Stimulated activated CD8-positive, alpha-beta memory T cell treated with anti-CD3 and anti-CD28 coated beads, Interleukin-7, amount 100 ng/mL, for 1 hour (primary cell): ENCODE measurements around the gene CASP7.
"Not testable (repeated sequence)": the region's sequence is repeated elsewhere in the genome, so short reads cannot be mapped to it uniquely, and the experiment has no call there.

Experiments used
- DNase-seq, 2 donors: peaks; one replicate each; pipeline ENCODE4 v3.0.0-alpha.2; 2020; ENCODE audit warnings: low read depth in 2 of 2

The CASP7 gene

DNA sequence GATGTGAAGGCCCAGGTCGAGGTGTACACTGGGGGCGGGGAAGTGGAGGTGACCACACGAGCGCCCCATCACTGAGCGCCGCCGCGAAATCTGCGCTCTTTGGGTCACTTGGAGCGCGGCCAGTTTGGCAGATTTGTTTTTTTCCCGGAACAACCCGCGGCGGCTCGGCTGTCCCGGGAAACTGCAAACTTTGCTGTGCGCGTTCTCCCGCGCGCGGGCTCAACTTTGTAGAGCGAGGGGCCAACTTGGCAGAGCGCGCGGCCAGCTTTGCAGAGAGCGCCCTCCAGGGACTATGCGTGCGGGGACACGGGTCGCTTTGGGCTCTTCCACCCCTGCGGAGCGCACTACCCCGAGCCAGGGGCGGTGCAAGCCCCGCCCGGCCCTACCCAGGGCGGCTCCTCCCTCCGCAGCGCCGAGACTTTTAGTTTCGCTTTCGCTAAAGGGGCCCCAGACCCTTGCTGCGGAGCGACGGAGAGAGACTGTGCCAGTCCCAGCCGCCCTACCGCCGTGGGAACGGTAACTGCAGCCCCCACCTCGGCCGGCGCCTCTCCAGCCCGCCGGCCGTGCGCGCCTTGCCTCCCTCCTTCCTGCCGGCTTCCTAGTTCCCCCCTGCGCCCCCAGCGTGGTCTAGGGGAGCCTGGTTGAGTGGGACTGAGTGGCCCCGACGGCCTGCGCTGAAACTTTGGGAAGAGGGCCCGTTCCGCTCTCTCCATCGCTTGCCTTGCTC is at the start of gene CASP7:
CASP7 (plus strand) TSS at position 450 of the 727 bp plus-strand sequence. CDS start 17,582 bp downstream, outside the sequence.
- peak; percentile 56 for DNase-seq

DNA sequence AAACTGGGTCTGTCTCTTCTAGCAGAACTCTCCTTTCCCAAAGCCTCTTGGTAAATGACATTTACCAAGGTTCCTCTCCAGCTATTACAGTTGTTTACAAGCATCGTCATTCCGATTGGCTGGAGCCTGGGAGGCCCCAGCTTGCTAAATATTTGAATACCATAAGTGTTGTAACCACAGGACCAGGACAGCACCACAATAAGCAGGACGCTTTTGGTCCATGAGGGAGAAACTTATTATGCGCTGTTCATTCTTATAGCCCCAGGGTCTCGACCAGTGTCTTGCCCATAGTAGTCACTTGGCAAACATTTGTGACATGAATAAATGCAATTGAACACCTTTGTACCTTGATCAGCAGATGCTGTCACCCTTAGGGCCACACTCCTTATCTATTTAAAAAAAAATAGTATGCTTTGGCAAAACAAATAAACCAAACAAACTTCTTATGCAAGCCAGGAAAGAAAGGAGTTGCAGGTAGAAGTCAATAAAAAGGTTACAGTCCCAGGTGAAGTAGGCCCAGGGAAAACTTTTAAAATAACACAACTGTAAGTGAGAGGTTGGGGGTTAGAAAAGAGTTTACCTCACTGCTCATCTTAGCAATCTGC is 48.7 kb upstream of the CASP7 start:
- no peak for DNase-seq

DNA sequence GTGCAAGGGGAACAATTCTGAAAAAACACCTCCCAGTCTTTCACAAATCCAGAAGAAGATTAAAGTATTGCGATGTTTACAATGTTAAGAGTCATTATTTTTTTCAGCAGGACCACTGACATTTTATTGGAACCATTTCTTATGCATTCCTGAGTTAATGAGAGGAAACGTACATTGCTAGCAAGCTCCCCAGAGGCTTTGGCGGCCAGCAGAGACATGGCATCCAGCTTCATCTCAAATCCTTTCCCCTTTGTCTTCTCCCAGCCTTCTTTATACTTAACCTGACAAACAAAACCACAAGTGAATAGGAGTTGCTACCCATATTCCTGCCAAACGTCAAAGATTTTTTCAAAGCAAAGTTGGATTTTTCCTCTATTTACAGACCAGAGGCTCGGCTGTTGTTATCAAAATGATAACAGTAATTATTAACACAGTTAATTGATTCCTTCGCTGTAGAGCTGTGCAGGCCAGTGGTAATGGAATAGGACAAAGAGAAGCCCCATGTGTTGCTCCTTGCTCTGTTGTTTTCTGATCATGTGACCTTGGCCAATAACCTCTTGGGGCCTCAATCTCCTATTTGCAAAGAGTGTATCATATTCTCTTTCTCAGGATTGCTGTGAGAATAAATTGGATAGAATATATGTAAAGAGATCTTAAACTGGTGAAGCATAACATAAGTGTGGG is 47.9 kb upstream of the CASP7 start:
- no peak for DNase-seq

DNA sequence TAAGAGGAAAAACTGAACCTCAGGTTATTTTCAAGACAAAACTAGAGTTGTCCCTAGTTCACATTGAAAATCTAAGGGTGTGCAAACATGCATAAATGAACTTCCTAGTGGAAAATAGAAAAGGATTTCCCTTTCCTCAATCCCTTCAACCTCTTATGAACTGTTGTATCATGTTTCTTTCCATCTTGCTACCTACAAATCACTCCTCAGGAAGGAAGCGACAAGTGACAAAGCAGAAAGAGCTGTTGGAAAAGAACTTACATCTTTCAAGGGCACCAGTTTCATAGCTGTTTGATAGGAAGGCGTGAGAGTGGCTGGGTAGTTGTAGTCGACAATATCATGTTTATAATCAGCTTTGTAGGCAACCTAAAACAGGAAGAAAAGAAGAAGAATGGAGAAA is 39.7 kb upstream of the CASP7 start:
- no peak for DNase-seq

DNA sequence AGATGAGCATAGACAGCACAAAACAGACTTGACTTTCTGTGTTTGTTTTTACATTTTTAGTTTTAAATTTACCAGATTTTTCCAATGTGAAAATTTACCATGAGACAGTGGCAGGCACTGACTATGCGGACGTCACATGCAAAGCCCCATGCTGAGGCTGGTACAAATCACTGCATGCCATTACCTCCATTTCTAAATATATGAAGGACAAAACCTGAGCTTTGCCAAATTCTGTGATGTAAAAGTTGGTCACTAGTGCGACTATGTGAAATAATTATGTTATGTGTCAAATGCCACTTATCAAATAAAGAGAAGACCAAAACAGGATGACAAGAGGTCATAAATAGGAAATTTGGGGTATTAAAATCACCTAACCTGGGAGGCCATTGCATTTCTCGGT is 38.0 kb upstream of the CASP7 start:
- DNase-seq: no peak

DNA sequence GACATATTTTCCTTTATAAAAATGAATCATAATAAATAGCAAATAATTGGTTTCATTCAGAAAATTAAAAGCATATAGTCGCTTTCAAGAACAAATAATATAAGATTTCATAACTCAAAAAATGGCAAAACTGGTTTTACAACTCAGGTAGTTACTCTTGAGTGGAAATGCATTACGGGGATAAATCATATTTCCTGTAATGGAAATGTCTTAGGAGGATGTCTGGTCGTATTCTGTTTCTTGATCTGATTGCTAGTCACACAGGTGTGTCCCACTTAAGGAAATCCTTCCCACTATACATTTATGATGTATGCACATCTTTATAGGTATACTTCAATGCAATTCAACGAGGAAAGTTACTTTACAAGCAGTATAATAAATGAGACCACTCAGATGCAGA is 36.5 kb upstream of the CASP7 start:
- no peak for DNase-seq

DNA sequence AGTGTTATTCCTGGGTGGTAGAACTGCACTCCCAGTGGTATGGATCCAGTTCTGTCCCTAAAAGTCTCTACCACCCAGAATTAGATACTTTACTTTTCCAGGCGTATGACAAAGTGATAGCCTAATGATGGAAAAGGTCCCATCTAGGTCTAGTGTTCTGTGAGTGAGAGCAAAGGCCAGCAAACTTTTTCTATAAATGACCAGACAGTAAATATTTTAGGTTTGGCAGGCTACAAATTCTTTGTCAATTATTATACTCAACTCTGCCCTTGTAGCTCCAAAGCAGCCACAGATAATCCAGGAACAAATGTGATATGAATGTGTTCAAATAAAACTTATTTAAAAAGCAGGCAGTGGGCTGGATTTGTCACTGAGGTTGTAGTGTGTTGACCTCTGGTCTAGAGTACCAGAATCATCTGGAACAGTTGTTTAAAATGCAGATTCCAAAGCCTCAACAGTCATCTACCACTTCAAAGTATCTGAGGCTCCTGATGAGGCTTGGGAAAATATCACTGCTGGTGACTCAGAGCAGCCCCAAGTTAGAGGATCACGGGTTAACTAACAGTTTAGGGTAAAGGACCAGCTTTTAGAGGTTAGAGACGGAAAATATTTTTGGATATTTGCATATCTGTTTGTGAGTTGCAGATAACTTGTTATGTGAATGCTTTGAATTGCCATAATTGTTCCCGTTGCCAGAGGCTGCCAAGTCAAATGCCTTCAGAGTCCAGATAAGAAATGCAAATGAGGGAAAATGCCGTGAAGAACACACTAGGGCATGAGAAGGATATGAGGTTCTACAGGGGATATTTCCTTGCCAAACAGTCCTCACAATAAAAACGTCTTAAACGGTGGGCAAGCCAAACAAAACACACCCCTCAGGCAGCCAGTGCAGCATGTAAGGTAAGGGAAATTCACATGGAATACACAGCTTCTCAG is 35.3 kb upstream of the CASP7 start:
- no peak for DNase-seq

DNA sequence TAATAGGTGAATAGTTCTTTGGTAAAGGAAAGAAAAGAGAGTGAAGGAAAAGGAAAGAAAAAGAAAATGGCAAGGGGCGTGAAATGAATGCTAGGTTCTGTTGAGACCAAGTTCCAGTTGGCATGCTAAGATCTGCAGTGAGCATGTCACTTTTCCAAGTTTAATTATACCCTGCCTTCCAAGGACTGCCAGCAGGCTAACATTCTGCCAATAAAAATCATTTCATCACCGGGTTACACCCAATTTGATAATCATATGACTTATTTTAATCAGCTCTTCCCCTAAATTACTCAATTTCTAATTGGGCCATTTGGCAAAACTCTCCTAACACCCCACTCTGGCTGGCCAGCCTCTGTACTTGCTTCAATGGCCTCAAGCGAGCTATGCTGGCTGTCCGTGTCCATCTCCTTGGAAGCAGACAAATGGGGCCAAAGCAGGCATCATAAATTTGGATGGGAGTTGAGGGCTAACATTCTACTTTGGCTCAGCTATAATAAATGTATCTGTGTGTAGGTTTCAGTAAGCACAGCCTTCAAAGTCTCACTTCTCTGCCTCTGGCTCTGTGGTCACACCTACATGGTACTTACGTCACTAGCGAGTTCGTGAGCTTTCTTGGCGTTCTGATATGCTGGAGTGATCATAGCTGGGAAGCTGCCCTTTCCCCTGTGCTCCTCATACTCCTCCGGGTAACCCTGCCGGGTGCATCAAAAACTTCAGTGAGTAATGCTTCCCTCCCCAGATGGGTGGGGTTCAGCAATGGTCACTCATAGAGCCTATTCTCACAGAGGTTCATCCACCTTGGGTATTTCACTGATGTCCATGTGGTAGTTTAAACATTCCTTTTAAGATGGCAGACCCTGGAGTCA is 33.1 kb upstream of the CASP7 start:
- DNase-seq: no peak

DNA sequence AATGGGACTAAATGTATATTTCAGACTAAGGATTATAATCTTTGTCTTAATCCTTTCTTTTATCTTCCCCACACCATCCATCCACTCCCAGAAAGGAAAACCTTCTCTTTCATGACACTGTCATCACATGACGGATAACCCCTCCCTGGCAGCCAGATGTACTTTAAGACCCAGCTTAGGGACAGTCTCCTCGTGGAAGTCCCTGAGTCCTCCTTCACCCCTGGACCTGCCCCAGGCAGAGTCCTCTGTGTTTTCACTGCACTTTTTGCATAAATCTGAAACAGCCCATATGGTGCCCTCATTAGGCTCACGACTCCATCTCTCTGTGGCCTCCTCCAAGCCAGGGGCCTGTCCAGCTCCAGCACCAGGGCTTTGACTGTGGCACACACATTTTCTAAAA is 31.9 kb upstream of the CASP7 start:
- no peak for DNase-seq

DNA sequence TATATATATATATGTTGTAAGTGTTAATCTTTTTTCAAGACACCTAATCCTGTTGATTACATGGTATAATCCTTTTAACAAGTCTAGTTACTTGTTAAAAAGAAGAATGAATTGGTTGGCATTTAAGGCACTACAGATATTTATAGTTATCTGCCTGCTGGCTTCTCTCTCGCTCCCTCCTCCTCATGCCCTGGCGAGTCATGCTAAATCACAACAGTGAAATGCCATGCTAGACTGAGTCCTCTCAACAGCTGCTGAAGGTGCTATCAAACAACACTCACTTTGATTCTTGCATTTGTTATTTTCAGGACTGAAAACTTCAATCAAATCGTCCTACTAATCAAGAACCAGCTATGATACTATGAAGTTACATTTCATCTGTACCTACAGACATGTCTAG is 31.2 kb upstream of the CASP7 start:
- no peak for DNase-seq

DNA sequence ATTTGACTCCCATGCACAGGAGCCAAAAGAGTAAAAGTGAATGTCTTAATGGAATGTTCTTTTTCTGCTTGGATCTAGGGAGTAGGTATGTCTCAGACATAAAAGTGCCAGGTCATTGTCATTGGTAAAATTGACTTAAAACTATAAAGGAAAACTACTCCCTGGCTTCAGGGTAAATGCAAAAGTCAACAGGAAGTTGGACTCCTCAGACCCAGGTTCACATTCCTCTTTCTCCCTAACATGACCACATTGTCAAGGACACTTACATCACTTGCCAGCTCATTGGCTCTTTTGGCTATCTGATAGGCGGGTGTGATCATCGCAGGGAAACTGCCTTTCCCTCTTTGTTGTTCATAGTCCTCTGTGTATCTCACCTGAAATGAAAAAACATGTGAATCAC is 29.5 kb upstream of the CASP7 start:
- DNase-seq: no peak

DNA sequence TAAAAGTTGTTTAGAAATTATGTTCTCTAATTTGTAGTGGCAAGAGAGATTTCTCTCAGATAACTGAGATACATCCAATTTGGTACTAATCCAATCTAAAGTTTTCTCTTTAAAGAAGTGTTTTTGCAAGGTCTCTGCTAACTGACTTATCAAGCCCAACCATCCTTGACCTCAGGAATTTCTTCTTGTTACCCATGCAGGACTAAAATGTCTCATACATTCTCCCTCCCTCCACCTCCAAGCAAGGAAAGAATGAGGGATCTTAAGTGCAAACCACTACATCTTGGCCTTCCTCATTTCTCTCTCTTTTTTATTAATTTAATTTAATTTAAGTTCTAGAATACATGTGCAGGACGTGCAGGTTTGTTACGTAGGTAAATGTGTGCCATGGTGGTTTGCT is 28.7 kb upstream of the CASP7 start:
- no peak for DNase-seq

DNA sequence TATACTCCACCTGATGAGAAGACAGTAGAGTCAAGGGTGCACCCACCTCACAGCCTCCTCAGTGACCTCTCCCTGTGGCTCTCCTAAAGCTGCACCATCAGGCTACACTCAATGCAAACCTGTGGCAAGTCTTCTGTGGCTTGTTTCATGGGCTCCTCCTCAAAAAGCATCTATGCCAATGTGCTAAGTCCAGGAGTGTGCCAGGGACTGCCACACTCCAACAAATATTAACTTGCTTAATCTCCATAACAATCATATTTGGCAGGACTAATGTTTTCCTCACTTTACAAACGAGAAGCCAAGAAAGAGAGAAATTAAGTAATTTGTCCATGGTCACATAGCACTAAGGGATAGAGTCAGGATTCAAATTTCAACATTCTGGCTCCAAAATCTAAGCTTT is 27.8 kb upstream of the CASP7 start:
- no peak for DNase-seq

DNA sequence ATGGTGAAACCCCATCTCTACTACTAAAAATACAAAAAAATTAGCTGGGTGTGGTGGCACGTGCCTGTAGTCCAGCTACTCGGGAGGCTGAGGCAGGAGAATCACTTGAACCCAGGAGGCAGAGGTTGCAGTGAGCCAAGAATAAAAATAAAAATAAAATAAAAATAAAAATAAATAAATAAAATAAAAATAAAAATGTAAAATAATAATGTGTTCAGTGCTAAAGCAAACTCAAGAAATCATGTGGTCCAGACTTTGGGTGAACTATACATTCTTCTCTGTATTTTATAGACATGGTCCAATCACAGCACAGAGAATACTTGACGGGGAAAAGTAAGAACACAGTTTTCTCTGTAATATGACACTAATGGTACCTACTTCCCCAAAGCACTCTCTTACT is 27.3 kb upstream of the CASP7 start:
- not testable (repeated sequence) for DNase-seq

DNA sequence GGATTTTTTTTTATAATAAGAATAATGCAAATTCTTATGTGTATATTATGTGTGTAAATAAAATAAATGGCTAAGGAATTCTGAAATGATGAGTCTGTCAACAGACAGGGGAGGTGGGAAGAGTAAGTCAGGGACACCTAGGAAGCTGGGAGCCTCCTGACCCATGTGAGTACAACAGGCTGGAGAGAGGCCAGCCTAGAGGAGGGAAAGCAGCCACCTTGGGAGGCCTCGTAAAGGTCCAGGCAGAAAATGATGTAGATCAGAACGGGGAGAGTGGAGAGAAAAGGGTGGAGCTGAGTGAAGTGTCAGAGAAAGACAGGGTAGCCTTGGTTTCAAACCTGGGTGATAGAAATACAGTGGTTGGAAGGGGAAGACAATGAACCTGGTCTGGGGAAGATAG is 22.8 kb upstream of the CASP7 start:
- DNase-seq: no peak

DNA sequence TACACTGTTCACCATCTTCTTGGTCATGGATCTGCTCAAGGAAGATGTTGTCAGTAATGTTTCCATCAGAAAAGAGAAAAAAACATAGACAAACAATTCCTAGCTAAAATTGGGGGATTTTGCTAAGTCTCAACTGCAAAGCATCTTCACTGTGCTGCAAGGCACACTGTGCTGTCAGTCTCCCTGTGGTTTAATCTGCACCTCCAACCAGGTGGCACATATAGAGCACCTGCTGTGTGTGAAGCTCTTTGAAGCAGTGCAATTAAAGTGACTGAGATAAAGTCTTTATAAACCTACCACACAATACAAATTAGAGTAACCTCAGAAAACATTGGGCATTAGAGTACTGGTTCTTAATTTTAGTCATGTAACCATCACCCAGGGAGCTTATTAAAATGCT is 22.2 kb upstream of the CASP7 start:
- no peak for DNase-seq

DNA sequence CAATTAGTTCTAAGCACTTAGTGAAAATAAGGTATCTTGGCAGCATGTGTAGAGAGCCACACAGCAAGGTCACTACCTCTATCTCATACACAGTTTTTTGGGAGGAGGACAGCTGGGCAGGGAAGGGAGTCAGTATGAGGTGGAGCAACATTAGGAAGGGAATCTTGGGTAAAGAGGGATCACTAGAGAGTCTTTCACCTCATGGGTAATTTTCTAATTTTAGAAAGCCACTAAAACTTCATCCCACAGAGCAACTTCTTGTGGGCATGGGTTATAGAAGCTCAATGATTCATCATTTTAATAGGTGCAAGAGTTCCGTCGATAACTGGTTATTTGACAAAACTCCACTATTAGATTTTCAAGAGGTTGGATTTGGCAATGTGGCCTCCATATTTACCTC is 18.4 kb upstream of the CASP7 start:
- no peak for DNase-seq

DNA sequence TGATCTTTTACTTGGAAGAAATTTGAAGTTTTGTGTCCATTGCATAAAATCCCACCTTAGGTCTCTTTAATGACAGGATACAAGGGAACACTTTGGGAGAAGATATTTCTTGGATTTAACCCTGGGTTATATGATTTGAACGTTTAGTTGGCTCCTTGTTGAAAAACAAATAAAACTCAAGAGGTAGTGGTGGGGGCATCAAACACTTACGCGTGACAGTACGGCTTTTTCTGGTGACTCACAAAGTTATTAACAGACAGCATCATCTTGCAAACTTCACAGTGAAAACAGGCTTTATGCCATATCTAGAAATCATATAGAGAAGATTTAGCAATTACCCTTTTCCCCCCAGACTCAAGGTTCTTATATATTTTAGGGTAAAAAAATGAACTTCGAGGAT is 16.6 kb upstream of the CASP7 start:
- DNase-seq: no peak

DNA sequence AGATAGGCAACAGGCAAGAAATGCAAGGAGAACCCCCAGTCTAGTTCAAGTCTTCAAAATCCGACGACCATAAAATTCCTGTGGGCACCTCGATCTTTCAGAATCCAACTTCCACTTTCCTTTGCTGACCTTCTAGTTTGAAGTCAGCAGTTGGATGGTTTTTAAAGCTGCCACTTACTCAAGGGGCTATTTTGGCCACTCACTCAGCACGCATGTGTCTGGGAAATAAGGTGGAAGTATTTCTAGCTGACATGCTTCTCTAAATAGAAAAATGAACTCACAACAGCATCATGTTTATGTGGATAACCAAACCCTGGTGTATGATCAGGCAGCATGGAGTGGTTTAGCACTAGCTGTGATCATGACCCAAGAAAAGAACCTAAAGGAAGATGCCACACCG is 15.8 kb upstream of the CASP7 start, which contains the start of gene NRAP:
NRAP (minus strand) TSS at position 134 of the 400 bp plus-strand sequence. CDS start 159 bp downstream, outside the sequence.
- no peak for DNase-seq

DNA sequence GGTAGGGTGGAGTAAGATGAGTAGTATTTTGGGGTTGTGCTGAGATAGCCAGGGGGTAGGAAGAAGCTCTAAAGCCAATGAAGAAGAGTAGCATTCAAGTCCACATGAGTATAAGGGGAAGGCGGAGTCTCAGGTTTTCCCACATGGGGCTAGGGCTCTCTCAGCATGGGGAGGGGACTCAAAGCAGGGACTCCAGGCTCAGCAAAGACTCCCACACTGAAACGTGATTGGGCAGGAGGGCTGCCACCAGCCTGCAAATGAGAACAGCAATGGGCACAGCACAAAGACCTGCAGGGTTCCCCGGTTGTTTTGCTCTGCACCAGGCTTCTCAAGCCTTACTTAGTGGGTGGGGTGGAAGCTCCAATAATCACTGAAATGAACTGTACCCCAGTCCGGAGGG is 14.4 kb upstream of the CASP7 start:
- no peak for DNase-seq

DNA sequence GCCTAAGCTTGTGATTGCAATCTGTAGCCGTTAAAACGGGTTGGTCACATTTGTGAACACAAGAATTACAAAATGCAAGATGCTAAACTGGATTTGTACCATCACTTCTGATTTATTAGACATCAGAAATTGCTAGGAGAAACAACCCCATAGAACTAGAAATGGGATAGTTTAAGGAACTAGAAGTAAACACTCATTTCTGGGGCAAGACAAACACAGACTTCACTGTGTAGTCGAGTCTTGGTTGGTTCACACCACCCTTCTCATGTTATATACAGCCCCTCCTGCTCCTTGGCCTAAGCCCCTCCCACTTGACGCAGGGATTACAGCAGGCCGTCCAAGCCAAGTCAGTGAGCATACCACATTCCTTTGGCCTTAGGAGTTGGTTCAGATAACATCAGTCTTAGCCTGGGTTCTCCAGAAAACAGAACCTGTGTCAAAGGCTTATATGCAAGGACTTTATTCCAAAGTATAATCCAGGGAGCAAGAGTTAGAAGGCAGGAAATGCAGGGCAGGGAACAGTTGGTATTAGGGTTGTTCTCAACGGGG is 13.8 kb upstream of the CASP7 start:
- DNase-seq: no peak
